CD14-positive monocyte (primary cell): ENCODE data around the gene CDH16. TPM values are rescaled to one million over a fixed set of nuclear protein-coding genes. Genes with fewer than 3 reads are reported as not detected.
A peak's percentile ranks its signal among the peaks of the same experiment; 100 is the strongest.

Experiments
- DNase-seq, 3 donors: peaks; one replicate each; pipeline ENCODE4 v3.0.0-alpha.2; 2011 to 2022
- H2AFZ ChIP-seq: 2 replicates; pipeline ENCODE4 v1.6.0; 2012; ENCODE audit warnings: mild to moderate bottlenecking, low read depth, low read length, inconsistent platforms; ENCODE audit not compliant: insufficient read depth, poor library complexity, severe bottlenecking
- H3K27ac ChIP-seq, 2 donors: 1 replicate in 1 of 2; 2 replicates in 1 of 2; pipeline ENCODE4 v1.5.1; 2012 to 2013; ENCODE audit warnings: low read length in 2 of 2, control low read depth in 1 of 2, inconsistent platforms in 1 of 2, low read depth in 1 of 2, mild to moderate bottlenecking in 1 of 2
- H3K27me3 ChIP-seq, 2 donors: one replicate each; pipeline versions ENCODE4 v1.6.0 to v1.6.1; 2011 to 2013; ENCODE audit warnings: low read length in 2 of 2; ENCODE audit not compliant: control insufficient read depth in 2 of 2, insufficient read depth in 2 of 2
- H3K36me3 ChIP-seq, 2 donors: replicated peaks in 1 of 2; 1 replicate in 1 of 2; 2 replicates in 1 of 2; pipeline versions ENCODE4 v1.5.1 to v1.6.1; 2012 to 2013; ENCODE audit warnings: low read length in 2 of 2, control low read depth in 1 of 2, inconsistent platforms in 1 of 2, mild to moderate bottlenecking in 1 of 2; ENCODE audit not compliant: insufficient read depth in 2 of 2, control insufficient read depth in 1 of 2
- H3K4me1 ChIP-seq, 2 donors: 1 replicate in 1 of 2; 2 replicates in 1 of 2; pipeline versions ENCODE4 v1.5.1 to v1.6.1; 2012 to 2013; ENCODE audit warnings: low read length in 2 of 2, control low read depth in 1 of 2, inconsistent platforms in 1 of 2, mild to moderate bottlenecking in 1 of 2, moderate library complexity in 1 of 2; ENCODE audit not compliant: insufficient read depth in 2 of 2, control insufficient read depth in 1 of 2
- H3K4me2 ChIP-seq: replicated peaks from 2 replicates; pipeline ENCODE3; 2012; ENCODE audit warnings: low read length, moderate library complexity, mild to moderate bottlenecking; ENCODE audit not compliant: poor library complexity, severe bottlenecking; ENCODE audit errors: extremely low read depth
- H3K4me3 ChIP-seq, 3 experiments: fragments of 200-600 bp in 1 of 3; sonication (generic) in 1 of 3; replicated peaks in 1 of 3; 1 replicate in 2 of 3; 2 replicates in 1 of 3; pipeline ENCODE4 v1.5.1; 2011 to 2013; ENCODE audit warnings: low read length in 3 of 3, mild to moderate bottlenecking in 3 of 3, control low read depth in 2 of 3, low read depth in 2 of 3, inconsistent platforms in 1 of 3, moderate library complexity in 1 of 3
- H3K79me2 ChIP-seq: 2 replicates; pipeline ENCODE4 v1.6.0; 2012; ENCODE audit warnings: mild to moderate bottlenecking, control low read depth, inconsistent platforms, low read length, moderate library complexity; ENCODE audit not compliant: insufficient read depth
- H3K9ac ChIP-seq: 2 replicates; pipeline ENCODE4 v1.6.0; 2017; ENCODE audit warnings: low read length, mild to moderate bottlenecking; ENCODE audit not compliant: insufficient read depth, poor library complexity, severe bottlenecking
- H3K9me3 ChIP-seq, 2 donors: replicated peaks in 1 of 2; 1 replicate in 1 of 2; 2 replicates in 1 of 2; pipeline versions ENCODE4 v1.5.1 to v1.6.1; 2012 to 2013; ENCODE audit warnings: low read length in 2 of 2, control low read depth in 1 of 2; ENCODE audit not compliant: control insufficient read depth in 1 of 2, insufficient read depth in 1 of 2
- H4K20me1 ChIP-seq: 2 replicates; pipeline ENCODE4 v1.6.0; 2012; ENCODE audit warnings: mild to moderate bottlenecking, low read length, control low read depth, moderate library complexity; ENCODE audit not compliant: insufficient read depth
- H3K27ac Mint-ChIP-seq, 7 donors: one replicate each; pipeline ENCODE4 v1.8.0; 2020; ENCODE audit warnings: mild to moderate bottlenecking in 7 of 7, mixed read lengths in 7 of 7, moderate library complexity in 6 of 7, inconsistent platforms in 2 of 7
- H3K27me3 Mint-ChIP-seq, 3 donors: one replicate each; pipeline ENCODE4 v1.8.0; 2021 to 2022; ENCODE audit warnings: low read depth in 3 of 3, mild to moderate bottlenecking in 3 of 3, mixed read lengths in 3 of 3, moderate library complexity in 3 of 3, inconsistent platforms in 1 of 3
- H3K36me3 Mint-ChIP-seq, 2 donors: one replicate each; pipeline ENCODE4 v1.8.0; 2020; ENCODE audit warnings: mixed read lengths in 2 of 2, inconsistent platforms in 1 of 2, mild to moderate bottlenecking in 1 of 2
- H3K4me1 Mint-ChIP-seq: one replicate; pipeline ENCODE4 v1.8.0; 2020; ENCODE audit warnings: mild to moderate bottlenecking, mixed read lengths
- H3K4me3 Mint-ChIP-seq, 2 donors: one replicate each; pipeline ENCODE4 v1.8.0; 2020; ENCODE audit warnings: mild to moderate bottlenecking in 2 of 2, mixed read lengths in 2 of 2, moderate library complexity in 1 of 2
- H3K9me3 Mint-ChIP-seq, 7 donors: one replicate each; pipeline ENCODE4 v1.8.0; 2020 to 2022; ENCODE audit warnings: mixed read lengths in 7 of 7, mild to moderate bottlenecking in 6 of 7, moderate library complexity in 6 of 7, inconsistent platforms in 2 of 7
- CTCF ChIP-seq: fragments of 200-600 bp; IDR thresholded peaks from one replicate; pipeline ENCODE4 v1.8.0; 2022; ENCODE audit warnings: antibody characterized with exemption, mild to moderate bottlenecking
- WGBS: methylation state at CpG from one replicate; pipeline ENCODE4 v1.1.5; 2013; ENCODE audit warnings: missing lambda C conversion rate; ENCODE audit not compliant: insufficient coverage; 5-methylcytosine and 5-hydroxymethylcytosine counted together
- intact Hi-C, 2 donors: fragments of 100-400 bp; cut with micrococcal nuclease; formaldehyde crosslinking; loops; one replicate each; pipeline versions ENCODE4 v1.15.0 to v1.15.1; 2023
- polyA plus RNA-seq, 3 donors: library from polyadenylated mRNA; depleted of rRNA in 1 of 3; unstranded in 2 of 3; stranded (reverse) in 1 of 3; fragments of 300-500 nt in 2 of 3; fragments of >200 nt in 1 of 3; fragmentation: Illumina TruSeq in 2 of 3; gene quantifications; 1 replicate in 2 of 3; 2 replicates in 1 of 3; pipeline ENCODE4 v1.2.3, GENCODE V29; 2012 to 2021

The CDH16 gene
- polyA plus RNA-seq, 3 donors: not detected

GRCh38 chr16:66917741-66918140 is 944 bp downstream of the CDH16 start:
- no peak overlapping the region for H3K27ac ChIP-seq
- H3K4me3 ChIP-seq: no peak overlapping the region
- Mint-ChIP-seq H3K27ac (peak overlapping the region in 1 of 7 donors; percentile 18), H3K4me3 (no peak overlapping the region), H3K9me3 (no peaks in the 10 kb centered on the region), H3K4me1 (no peaks in the 10 kb centered on the region), H3K36me3 (no peaks in the 10 kb centered on the region), H3K27me3 (peaks cover 20 to 36% (median 23%) of the 10 kb centered on the region in 3 donors)
- H3K27me3 ChIP-seq: peaks cover 0 to 27% of the 10 kb centered on the region in 2 donors
- 100% methylated on average over 3 of the region's 9 CpGs for WGBS
- no peak for TF ChIP-seq CTCF
- no peak for DNase-seq
- intact Hi-C loops: no loop called here
- H3K9ac ChIP-seq: no peak overlapping the region
- no peaks in the 10 kb centered on the region for H3K4me1 ChIP-seq
- no peak overlapping the region for H3K4me2 ChIP-seq
- H2AFZ ChIP-seq: no peak overlapping the region
- no peaks in the 10 kb centered on the region for H3K36me3 ChIP-seq
- no peaks in the 10 kb centered on the region for H3K79me2 ChIP-seq
- no peaks in the 10 kb centered on the region for H4K20me1 ChIP-seq
- no peaks in the 10 kb centered on the region for H3K9me3 ChIP-seq

DNA sequence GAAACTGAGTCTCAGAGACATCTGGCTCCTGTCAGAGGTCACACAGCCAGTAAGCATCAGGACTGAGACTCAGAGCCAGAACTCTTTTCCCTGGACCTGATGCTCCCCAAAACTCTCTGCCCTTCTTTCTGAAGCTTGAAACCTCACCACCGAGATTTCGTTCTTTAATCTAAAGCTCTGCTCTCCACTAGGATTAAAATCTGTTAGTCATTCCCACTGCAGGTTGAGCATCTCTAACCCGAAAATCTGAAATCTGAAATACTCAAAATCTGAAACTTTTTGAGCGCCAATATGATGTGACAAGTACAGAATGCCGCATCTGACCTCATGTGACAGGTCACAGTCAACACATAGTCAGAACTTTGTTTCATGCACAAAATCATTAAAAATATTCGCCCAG is 2.2 kb downstream of the CDH16 start:
- intact Hi-C loops: no loop called here
- no peak overlapping the region for H3K4me2 ChIP-seq
- no peak for TF ChIP-seq CTCF
- no peaks in the 10 kb centered on the region for H3K4me1 Mint-ChIP-seq
- no peaks in the 10 kb centered on the region for H3K36me3 ChIP-seq
- H3K4me1 ChIP-seq: no peaks in the 10 kb centered on the region
- no peaks in the 10 kb centered on the region for H3K36me3 Mint-ChIP-seq
- no peak overlapping the region for H3K27ac Mint-ChIP-seq
- no peak overlapping the region for H3K4me3 ChIP-seq
- no peak overlapping the region for H2AFZ ChIP-seq
- H3K9me3 Mint-ChIP-seq: no peaks in the 10 kb centered on the region
- no peak for DNase-seq
- H3K9ac ChIP-seq: no peak overlapping the region
- H4K20me1 ChIP-seq: no peaks in the 10 kb centered on the region
- H3K4me3 Mint-ChIP-seq: no peak overlapping the region
- H3K79me2 ChIP-seq: no peaks in the 10 kb centered on the region
- H3K9me3 ChIP-seq: no peaks in the 10 kb centered on the region
- H3K27me3 Mint-ChIP-seq: peaks cover 13 to 26% (median 16%) of the 10 kb centered on the region in 3 donors
- no peak overlapping the region for H3K27ac ChIP-seq
- peaks cover 0 to 19% of the 10 kb centered on the region in 2 donors for H3K27me3 ChIP-seq
- WGBS: 83% methylated on average over 5 of the region's 6 CpGs
